Stimulated activated CD4-positive, alpha-beta T cell treated with anti-CD3 and anti-CD28 coated beads, Interleukin-15, amount 100 ng/mL, for 1 hour (primary cell): ENCODE data around the gene DYNLT2B.
"Not testable (repeated sequence)": the region's sequence is repeated elsewhere in the genome, so short reads cannot be mapped to it uniquely, and the experiment has no call there.

Experiments
- DNase-seq, 2 donors: peaks; one replicate each; pipeline ENCODE4 v3.0.0-alpha.2; 2020; ENCODE audit warnings: low read depth in 1 of 2, low spot score in 1 of 2

Gene DYNLT2B

GRCh38 chr3:196272826-196273225 is 45.2 kb downstream of the DYNLT2B start:
- no peak for DNase-seq

- DNase-seq, result no peak
Measured at GRCh38 chr3:196270499-196270898, 47.5 kb downstream of the DYNLT2B start.

- no peak for DNase-seq
Measured at GRCh38 chr3:196268284-196269163, 49.5 kb downstream of the DYNLT2B start.

- no peak for DNase-seq
Measured at GRCh38 chr3:196263819-196264218, 54.2 kb downstream of the DYNLT2B start.

- DNase-seq, result no peak
Measured at GRCh38 chr3:196260784-196261183, 57.3 kb downstream of the DYNLT2B start.

GRCh38 chr3:196255776-196256175 is 62.3 kb downstream of the DYNLT2B start:
- DNase-seq, result no peak

GRCh38 chr3:196254376-196255283 is 63.4 kb downstream of the DYNLT2B start:
- DNase-seq, result no peak

- no peak for DNase-seq
Measured at GRCh38 chr3:196251918-196252317, 66.1 kb downstream of the DYNLT2B start.

GRCh38 chr3:196246612-196247308 is 71.3 kb downstream of the DYNLT2B start:
- no peak for DNase-seq

GRCh38 chr3:196244166-196244565 is 73.9 kb downstream of the DYNLT2B start:
- DNase-seq, result not testable (repeated sequence)

GRCh38 chr3:196241704-196242103 is 76.3 kb downstream of the DYNLT2B start:
- no peak for DNase-seq
